Right atrium auricular region (tissue), 2 donors: ENCODE results near the gene ADGRG3. TPM values are rescaled to one million over a fixed set of nuclear protein-coding genes. Genes with fewer than 3 reads are reported as not detected.
A peak's percentile ranks its signal among the peaks of the same experiment; 100 is the strongest.

Source experiments
- DNase-seq: peaks from one replicate; pipeline ENCODE4 v3.0.0-alpha.2; 2019; ENCODE audit warnings: low spot score
- H3K27ac ChIP-seq, 2 donors: fragments of 200-600 bp; sonication (generic); 1 replicate in 1 of 2; 2 replicates in 1 of 2; pipeline ENCODE4 v1.5.1; 2016 to 2019
- H3K27me3 ChIP-seq, 2 donors: fragments of 200-600 bp; sonication (generic); one replicate each; pipeline versions ENCODE4 v1.5.1 to v1.6.0; 2017 to 2019
- H3K36me3 ChIP-seq: fragments of 200-600 bp; sonication (generic); one replicate; pipeline ENCODE4 v1.5.1; 2016
- H3K4me1 ChIP-seq, 2 donors: fragments of 200-600 bp; sonication (generic); one replicate each; pipeline versions ENCODE4 v1.5.1 to v1.6.0; 2017 to 2019
- H3K4me3 ChIP-seq, 2 donors: fragments of 200-600 bp; sonication (generic); 1 replicate in 1 of 2; 2 replicates in 1 of 2; pipeline ENCODE4 v1.5.1; 2017 to 2019; ENCODE audit warnings: mild to moderate bottlenecking in 1 of 2, moderate library complexity in 1 of 2
- H3K9me3 ChIP-seq, 2 donors: fragments of 200-600 bp; sonication (generic); one replicate each; pipeline ENCODE4 v1.5.1; 2019
- total RNA-seq, 2 donors: library from RNA; depleted of rRNA; stranded (reverse); fragments of >200 nt; gene quantifications; one replicate each; pipeline ENCODE4 v1.1.0, GENCODE V29; 2016
- TF ChIP-seq, protein P1 (sequence below), 2 donors: fragments of 200-600 bp; sonication (generic); IDR thresholded peaks; one replicate each; pipeline ENCODE4 v1.5.1; 2019; ENCODE audit warnings: antibody characterized with exemption in 2 of 2

Gene ADGRG3
- total RNA-seq, 2 donors from 2014 or later = 0.75 to 1.0 TPM

DNA sequence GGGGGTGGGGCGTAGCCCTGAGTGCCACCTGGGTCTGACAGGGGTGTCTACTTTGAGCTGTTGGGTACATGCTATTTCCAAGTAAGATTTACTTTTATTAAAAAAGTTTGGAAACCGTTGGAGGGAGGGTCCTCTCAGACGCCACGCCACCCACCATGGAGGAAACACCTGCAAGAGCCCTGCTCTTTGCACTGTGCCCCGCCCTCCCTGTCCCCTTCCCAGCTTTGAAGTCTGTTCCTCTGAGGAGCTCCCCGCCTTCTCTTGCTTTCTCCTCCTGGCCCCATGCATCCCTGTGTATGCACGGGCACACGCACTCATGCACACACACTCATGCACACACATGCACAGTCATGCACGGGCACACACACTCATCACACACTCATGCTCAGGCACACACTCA is 24.2 kb upstream of the ADGRG3 start:
- no peaks in the 10 kb centered on the region for H3K9me3 ChIP-seq
- H3K27me3 ChIP-seq = no peaks in the 10 kb centered on the region
- H3K36me3 ChIP-seq = no peaks in the 10 kb centered on the region
- H3K4me3 ChIP-seq = no peak overlapping the region
- no peak for DNase-seq
- TF ChIP-seq, protein P1, sequence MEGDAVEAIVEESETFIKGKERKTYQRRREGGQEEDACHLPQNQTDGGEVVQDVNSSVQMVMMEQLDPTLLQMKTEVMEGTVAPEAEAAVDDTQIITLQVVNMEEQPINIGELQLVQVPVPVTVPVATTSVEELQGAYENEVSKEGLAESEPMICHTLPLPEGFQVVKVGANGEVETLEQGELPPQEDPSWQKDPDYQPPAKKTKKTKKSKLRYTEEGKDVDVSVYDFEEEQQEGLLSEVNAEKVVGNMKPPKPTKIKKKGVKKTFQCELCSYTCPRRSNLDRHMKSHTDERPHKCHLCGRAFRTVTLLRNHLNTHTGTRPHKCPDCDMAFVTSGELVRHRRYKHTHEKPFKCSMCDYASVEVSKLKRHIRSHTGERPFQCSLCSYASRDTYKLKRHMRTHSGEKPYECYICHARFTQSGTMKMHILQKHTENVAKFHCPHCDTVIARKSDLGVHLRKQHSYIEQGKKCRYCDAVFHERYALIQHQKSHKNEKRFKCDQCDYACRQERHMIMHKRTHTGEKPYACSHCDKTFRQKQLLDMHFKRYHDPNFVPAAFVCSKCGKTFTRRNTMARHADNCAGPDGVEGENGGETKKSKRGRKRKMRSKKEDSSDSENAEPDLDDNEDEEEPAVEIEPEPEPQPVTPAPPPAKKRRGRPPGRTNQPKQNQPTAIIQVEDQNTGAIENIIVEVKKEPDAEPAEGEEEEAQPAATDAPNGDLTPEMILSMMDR (IDR thresholded peaks at IDR 0.05) = no peak
- H3K4me1 ChIP-seq = peaks cover 0 to 66% of the 10 kb centered on the region in 2 donors
- H3K27ac ChIP-seq = no peak overlapping the region

DNA sequence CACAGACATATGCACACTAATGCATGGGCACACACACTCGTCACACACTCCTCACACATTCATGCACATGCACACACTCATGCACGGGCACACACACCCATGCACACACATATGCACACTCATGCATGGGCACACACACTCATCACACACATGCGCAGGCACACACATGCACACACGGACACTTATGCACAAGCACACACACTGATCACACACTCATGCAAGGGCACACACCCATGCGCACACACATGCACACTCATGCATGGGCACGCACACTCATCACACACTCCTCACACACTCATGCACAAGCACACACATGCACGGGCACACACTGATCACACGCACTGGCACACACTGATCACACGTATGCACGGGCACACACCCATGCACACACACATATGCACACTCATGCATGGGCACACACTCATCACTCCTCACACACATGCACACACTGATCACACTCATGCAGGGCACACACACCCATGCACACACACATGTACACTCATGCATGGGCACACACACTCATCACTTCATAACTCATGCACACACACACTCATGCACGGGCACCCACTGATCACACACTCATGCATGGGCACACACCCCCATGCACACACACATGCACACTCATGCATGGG is 23.6 kb upstream of the ADGRG3 start:
- DNase-seq = no peak
- peaks cover 0 to 66% of the 10 kb centered on the region in 2 donors for H3K4me1 ChIP-seq
- TF ChIP-seq, protein P1 (IDR thresholded peaks at IDR 0.05) = no peak
- H3K4me3 ChIP-seq = no peak overlapping the region
- no peaks in the 10 kb centered on the region for H3K9me3 ChIP-seq
- H3K27me3 ChIP-seq = no peaks in the 10 kb centered on the region
- H3K36me3 ChIP-seq = no peaks in the 10 kb centered on the region
- H3K27ac ChIP-seq = no peak overlapping the region

- H3K4me3 ChIP-seq = no peak overlapping the region
- peaks cover 0 to 66% of the 10 kb centered on the region in 2 donors for H3K4me1 ChIP-seq
- H3K27me3 ChIP-seq = no peaks in the 10 kb centered on the region
- no peaks in the 10 kb centered on the region for H3K36me3 ChIP-seq
- H3K27ac ChIP-seq = peak overlapping the region; percentile 61 to 71
- H3K9me3 ChIP-seq = no peaks in the 10 kb centered on the region
- TF ChIP-seq, protein P1 (IDR thresholded peaks at IDR 0.05) = no peak
- no peak for DNase-seq
Observed at GRCh38 chr16:57645169-57645568, 22.9 kb upstream of the ADGRG3 start.

DNA sequence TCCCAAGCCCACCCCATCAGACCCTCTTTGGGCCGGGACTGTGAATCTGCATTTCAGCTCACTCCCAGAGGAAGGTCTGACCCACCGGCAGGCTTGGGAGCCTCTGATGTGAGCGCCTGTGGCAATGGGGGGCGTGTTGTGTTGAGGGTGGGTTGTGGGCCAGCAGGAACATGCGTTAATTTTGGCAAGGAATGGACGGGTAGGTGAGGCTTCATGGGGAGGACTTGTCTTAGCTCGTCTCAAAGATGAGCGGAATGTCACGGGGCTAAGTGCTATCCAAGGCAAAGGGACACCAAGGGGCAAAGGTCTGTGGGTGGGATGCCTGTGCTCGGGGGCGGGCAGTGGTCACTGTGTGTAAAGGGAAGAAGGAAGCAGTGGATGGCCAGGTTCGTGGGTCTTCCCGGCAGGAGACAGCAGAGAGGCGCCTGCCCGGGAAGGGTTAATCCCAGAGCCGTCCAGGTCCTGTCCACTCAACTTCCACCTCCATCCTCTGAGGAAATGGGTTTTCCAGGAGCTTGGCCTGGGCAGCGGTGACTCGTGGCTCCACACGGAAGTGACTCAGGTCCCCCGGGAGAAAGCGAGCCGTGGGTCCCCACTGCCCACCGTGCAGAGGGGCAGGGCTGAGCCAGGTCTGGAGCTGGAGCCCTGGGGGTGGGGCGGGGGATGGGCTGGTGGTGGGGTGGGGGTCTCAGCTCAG is 22.3 kb upstream of the ADGRG3 start:
- H3K4me1 ChIP-seq = peaks cover 0 to 66% of the 10 kb centered on the region in 2 donors
- H3K36me3 ChIP-seq = no peaks in the 10 kb centered on the region
- no peaks in the 10 kb centered on the region for H3K27me3 ChIP-seq
- peak overlapping the region; percentile 61 to 71 for H3K27ac ChIP-seq
- H3K4me3 ChIP-seq = no peak overlapping the region
- H3K9me3 ChIP-seq = no peaks in the 10 kb centered on the region
- TF ChIP-seq, protein P1 (IDR thresholded peaks at IDR 0.05) = no peak
- peak; percentile 66 for DNase-seq

- H3K27ac ChIP-seq = peak overlapping the region; percentile 61 to 71
- H3K4me1 ChIP-seq = peaks cover 0 to 66% of the 10 kb centered on the region in 2 donors
- H3K36me3 ChIP-seq = no peaks in the 10 kb centered on the region
- no peak for DNase-seq
- H3K9me3 ChIP-seq = no peaks in the 10 kb centered on the region
- TF ChIP-seq, protein P1 (IDR thresholded peaks at IDR 0.05) = no peak
- H3K27me3 ChIP-seq = no peaks in the 10 kb centered on the region
- H3K4me3 ChIP-seq = no peak overlapping the region
Observed at GRCh38 chr16:57646388-57647039, 21.6 kb upstream of the ADGRG3 start.
